ENCODE results near the gene LGALS7B.
"Not testable (repeated sequence)": the region's sequence is repeated elsewhere in the genome, so short reads cannot be mapped to it uniquely, and the experiment has no call there.

The LGALS7B gene

DNA sequence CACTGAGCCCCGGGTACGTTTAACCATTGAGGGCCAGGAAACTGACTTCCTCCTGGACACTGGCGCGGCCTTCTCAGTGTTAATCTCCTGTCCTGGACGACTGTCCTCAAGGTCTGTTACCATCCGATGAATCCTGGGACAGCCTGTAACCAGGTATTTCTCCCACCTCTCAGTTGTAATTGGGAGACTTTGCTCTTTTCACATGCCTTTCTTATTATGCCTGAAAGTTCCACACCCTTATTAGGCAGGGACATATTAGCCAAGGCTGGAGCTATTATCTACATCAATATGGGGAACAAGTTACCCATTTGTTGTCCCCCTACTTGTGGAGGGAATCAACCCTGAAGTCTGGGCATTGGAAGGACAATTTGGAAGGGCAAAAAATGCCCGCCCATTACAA, 36.9 kb downstream of the LGALS7B start:
- not testable (repeated sequence) for DNase-seq

DNA sequence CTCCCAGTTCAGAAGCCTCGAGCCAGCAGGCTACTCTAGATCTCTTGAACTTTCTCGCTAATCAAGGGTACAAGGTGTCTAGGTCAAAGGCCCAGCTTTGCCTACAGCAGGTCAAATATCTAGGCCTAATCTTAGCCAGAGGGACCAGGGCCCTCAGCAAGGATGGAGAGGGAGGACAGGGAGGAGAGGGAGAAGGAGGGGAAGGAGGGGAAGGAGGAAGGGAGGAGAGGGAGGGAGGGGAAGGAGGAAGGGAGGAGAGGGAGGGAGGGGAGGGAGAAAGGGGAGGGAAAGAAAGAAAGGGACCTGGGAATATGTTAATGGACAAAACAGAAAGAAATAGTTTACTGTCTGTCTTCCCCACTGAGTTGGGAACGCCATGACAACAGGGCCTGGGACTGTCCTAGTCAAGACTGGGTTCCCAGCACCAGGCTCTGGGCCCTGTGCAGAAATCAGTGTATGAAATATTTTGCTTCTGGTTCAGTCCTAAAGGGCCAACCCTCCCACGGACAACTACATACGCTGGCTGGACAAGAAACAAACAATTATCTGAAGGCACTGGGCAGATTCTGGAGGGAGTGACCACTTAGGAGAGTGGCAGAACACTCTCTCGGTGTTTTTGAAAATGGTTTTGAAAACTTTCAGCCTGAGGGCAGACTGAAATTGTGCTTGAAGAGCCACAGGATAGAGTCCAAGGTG, 38.0 kb downstream of the LGALS7B start:
- no peak for DNase-seq

DNA sequence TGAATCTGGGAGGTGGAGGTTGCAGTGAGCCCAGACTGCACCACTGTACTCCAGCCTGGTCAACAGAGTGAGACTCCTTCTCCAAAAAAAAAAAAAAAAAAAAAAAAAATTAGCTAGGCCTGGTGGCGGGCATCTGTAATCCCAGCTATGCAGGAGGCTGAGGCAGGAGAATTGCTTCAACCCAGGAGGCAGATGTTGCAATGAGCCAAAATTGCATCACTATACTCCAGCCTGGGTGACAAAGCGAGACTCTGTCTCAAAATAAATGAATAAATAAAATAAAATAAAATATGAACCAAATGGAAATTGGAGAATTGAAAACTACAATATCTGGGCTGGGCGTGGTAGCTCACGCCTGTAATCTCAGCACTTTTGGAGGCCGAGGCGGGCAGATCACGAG, 40.2 kb downstream of the LGALS7B start:
- DNase-seq, result not testable (repeated sequence)

DNA sequence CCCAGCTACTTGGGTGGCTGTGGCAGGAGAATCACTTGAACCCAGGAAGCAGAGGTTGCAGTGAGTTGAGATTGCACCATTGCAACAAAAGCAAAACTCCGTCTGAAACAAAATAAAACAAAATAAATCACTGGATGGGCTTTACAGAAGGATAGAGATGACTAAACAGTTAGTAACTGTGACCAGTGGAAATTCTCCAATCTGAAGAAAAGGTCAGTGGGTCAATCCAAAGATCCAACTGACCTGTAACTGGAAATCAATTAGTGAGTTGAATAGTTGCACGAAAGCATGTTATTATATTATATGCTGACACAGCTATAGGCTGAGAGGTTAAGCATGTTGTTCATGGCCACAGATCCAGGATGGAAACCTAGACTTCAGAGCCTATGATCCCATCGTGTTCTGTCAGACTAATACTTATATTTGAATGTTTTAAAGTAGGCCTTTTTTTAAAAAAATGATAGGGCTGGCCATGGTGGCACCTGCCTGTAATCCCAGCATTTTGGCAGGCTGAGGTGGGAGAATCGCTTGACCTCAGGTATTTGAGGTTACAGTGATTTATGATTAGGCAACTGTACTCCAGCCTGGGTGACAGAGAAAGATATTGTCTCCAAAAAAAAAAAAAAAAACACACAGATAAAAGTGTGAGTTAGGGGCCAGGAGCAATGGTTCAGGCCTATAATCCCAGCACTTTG, 41.2 kb downstream of the LGALS7B start:
- no peak for DNase-seq

DNA sequence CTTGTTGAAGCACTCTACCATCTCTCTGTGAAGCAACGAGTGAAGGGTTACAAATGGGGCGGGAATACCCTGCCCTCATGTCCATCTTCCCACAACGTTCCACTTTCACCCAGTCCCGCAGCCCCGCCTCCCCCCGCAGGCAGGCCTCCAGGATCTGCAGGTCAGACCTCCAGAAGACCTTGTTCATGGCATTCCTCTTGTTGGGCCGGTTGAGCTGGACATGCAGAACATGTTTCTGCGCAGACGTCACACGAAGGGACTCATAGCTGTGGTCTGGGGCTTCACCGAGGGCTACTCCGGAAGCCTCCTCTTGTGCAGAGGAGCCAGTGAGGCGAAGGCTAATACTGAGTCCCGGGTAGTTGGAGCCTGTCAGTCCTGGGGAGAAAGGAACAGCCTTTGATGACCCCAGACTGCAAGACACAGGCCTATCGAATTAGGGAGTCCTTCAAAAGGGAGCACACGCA, 42.2 kb downstream of the LGALS7B start:
- no peak for DNase-seq

DNA sequence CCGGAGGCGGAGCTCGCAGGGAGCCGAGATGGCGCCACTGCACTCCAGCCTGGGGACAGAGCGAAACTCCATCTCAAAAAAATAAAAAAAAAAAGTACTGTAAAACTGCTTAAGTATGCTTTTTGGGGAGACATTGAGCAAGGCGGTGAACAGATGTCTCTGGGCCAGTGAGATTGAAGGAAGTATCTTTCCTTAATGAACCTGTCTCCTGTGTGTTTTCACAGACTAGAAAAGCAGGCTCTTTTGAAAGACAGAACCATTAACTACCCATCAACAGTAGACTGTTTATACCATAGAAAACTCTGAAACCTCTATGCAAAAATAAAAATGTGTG, 44.1 kb downstream of the LGALS7B start:
- DNase-seq, result no peak

DNA sequence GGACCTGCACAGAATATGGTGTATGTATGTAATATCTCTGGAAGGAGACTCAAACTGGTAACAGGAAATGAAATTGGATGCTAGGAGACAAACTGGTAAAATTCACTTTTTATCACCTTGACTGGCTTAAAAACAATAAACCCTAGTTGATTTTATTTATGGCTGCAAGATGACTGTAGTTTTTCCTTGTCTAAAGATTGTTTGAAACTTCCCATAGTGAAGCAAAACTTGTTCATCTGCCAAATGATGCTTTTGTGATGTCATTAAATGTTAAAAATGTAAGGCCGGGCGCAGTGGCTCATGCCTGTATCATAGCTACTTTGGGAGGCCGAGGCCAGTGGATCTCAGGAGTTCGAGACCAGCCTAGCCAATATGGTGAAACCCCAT, 45.1 kb downstream of the LGALS7B start:
- no peak for DNase-seq

DNA sequence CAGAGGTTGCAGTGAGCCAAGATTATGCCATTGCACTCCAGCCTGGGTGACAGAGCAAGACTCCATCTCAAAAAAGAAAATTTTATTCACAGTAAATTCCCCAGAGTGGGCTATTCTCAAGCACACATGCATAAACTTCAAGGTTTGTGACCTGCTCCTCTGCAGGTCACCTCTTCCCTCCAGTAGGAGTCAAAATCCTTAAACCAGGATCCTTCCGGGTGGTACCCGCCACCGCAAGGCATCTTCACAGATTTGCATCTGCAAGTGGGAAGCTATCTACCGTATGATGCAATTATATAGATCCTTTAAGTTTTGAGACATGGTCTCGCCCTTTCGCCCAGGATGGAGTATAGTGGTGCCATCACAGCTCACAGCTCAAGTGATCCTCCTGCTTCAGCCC, 45.6 kb downstream of the LGALS7B start:
- no peak for DNase-seq

DNA sequence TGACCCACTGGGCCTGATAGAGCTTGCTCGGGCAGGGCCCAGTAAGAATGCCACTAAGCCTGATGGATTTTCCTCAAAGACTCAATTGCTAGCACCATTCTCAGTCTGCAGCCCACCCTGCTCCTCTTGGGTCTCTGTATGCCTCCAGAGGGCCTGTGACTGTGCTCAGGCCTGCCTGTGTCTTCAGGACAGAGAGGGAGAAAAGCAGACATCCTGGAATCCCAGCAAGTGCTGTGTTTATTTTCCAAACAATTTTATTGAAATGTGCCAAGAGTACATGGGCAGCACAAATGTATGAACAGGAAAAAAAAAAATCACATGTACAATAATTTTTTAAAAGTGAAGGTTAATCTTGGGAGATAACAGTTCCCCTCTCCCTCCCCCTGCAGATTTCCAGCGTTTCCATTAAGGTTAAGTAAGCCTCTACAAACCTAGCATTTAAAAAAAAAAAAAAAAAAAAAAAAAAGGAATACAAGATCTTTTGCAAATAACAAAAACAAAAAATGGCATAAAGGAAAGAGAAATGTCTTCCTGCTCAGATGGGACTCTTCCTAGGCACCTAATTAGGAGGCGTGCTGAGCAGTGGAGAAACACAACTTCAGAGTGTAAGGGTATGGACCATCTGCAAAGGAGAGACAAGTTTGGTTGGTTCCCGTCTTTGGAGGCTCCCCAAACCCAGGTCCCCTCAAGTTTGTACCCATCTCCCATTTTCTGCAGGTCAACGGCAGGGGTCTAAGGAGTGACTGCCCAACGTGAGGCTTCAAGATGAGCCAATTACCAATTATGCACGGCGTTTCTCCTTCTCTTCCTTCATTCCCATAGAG, 47.4 kb downstream of the LGALS7B start:
- no peak for DNase-seq

DNA sequence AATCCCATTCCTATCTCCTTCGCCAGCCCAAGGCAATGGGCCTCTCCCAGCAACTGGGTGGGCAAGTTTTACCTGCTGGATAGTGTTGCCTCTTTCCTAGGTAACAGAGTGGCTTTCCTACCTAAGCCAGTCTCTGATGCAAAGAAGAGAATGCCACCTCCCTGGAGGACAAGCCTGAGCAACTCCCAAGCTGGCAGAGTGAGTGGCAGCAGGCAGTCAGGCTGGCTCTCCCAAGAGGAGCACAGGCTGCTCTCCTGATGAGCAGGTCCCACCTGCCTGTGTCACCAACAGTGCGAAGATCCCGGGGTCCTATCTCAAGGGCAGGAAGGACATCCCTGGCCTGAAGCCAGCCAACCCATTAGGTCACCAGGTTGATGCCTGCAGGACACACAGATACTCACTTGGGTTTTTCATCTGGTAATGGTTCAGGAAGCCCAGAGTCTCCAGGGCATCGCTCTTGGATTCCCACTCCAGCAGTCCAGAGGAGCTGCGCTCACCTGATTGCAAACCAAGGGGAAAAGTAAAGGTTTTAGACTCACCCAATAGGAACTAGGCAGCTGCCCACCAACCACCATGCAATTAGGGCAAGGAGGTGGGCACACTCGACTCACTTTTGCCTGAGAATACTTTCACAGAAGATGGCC, 48.1 kb downstream of the LGALS7B start:
- no peak for DNase-seq

DNA sequence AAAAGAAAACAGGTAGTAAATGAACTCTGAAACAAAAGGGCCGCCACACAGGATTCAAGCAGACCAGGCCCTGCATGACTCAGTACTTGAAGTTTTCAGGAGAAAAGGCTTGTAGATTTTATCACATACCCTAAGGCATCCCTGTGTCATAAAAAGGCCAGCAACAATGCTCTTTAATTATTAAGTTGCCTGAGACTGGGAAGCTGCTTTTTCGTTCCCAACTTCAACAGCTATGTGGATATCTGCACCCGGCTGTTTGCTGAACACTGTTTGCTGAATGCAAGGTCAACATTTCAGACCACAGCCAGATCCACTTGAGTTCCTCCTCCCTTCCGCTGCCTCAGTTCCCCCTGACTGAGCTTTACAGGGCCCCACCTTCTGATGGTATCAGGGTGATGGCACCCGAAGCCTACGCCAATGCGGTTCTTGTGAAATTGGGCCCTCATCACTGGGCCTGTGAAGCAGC, 48.7 kb downstream of the LGALS7B start:
- no peak for DNase-seq

DNA sequence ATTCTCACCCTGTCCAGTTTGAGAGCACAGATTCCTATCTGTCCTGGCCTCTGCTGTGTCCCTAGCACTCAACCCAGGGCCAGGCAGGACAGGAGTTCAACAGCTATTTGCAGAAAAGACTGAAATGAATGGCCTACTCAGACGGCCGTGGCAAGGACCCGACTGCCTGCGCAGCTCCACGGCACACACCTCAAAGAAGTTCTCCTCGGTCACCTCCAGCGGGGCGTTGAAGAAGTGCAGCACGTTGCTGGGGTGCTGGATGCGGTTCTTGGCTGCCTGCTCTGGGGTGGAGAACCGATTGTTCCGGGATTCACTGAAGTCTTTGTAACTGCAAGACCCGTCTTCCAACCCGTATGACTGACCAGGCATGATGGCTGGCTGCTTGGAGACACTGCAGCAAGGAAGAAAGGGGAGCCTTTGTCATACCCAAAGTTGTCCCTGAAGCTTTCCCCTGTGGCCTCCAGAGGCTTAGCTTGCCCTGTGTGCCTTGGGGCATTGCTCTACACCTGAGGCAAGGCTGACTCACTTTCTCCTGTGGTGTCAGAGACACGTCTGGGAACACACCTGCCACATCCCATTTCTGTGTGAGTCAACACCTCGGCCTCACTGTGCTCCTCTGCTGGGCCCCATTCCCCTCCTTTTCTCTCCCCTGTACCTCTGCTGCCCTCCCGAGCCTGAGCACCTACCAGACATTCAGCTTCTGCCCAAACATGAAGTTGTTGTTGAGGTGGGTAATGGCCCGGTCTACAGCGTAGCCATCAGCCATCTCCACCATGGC, 49.4 kb downstream of the LGALS7B start:
- DNase-seq, result peak; percentile 70 to 77

DNA sequence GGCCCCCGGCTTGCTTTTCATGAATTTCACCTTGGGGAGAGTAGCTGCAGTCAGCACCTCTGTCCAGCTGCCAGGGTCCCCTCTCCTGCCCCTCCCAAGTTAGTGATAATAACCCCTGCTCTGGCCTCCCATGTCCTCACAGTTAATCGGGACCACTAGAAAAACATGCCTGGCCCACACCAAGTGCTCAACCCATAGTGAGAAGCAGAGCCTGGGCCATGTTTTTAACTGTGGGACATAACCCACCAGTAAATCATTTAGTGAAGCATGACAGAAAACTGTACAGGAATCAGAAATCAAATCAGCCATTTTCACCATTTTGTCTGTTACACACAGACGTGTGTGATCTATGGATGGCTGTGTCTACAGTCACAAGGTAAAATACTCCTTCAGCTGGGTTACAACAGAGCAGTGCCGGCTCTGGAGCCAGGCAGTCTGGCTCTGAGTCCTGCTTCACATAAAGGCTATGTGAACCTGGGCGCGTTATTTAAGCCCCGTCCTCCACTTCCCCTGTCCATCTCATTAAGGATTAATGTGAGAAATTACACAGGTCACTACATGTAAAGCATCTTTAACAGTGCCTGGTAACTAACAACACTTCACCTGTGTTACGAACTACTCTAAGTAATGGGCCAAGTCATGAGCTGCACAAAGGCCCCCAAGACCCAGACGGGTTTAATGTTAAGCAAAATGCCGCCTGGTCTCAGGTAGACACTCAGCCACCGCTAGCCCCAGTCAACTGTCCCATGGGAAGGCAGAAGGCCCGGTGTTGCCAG, 50.2 kb downstream of the LGALS7B start:
- DNase-seq, result no peak

DNA sequence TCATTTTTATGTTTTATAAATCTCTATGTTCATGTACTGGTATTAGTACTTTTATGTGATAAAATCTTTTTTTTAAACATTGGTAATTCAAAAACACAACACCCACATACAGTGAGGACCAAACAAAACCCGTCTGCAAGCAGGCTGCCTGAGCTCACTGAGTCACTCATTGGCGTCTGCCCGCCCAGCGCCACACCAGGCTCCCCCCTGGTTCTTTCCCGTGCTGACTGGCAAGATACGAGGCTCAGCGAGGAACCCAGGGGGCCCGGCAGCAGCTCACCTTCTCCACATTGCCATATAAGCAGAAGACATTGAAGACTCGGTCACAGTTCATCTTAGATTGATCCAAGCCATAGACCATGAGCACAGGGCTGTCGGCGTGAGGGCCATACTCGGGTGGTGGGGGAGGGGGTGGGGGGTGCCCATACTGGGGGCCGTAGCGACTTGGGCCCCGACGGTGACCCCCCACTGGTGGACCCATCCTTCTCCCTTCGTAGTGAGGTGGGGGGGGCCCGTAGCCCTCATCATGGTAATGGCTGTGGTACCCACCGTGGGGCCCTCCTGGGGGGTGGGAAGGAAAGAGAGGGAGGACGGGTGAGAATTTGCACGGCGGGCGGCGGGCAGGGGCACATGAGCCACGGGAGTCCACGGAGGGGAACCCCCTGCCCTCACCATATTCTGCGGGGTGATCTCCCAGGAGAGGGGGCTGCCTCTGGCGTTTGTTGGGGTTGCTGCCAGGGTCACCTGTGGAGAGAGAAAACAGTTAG, 51.0 kb downstream of the LGALS7B start:
- peak in 1 of 2 experiments; percentile 53 for DNase-seq

DNA sequence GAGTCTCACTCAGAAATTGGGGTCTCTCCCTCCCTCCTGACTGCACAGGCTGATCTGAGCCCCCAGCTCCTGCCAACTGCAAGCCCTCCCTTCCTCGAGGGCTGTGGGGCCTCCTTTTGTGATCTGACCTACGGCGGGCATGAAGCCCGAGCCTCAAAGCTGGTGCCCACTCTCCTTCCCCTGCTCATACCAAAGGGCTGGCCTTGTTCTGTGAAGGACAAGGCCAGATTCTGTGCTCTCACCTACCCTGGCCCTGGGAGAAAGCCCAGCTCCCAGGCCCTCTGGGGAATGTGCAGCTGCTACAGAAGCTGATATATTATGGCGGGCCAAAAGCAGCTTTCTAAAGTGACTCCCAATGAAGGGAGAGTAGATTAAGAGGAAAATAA, 51.6 kb downstream of the LGALS7B start:
- no peak for DNase-seq

Measured in activated T-cell treated with anti-CD3 and anti-CD28 coated beads, Interleukin-2, amount 50 U/mL, for 48 hours (primary cell).